Measurements from ENCODE around the gene SPATA9. TPM values are rescaled to one million over a fixed set of nuclear protein-coding genes. Genes with fewer than 3 reads are reported as not detected.

The SPATA9 gene
- total and polyA plus RNA-seq, 2 of the 13 experiments (the other 11 are each of a cell fraction or from before 2014, with no cell fraction given): not detected

- DNase-seq (ENCODE audit: low spot score) (no peak), ATAC-seq (no peak), FAIRE-seq (no peak)
- Histone ChIP-seq H3K36me3 (replicated peaks in 1 of 2; ENCODE audit: control insufficient read depth in 1 of 2, insufficient read depth in 2 of 2, low read length in 2 of 2) (no peaks in the 10 kb centered on the region), H3K9me3 (ENCODE audit: low read length) (no peaks in the 10 kb centered on the region), H3K79me2 (ENCODE audit: insufficient read depth, low read length) (no peaks in the 10 kb centered on the region), H3K27me3 (ENCODE audit: control insufficient read depth in 1 of 2, insufficient read depth in 2 of 2, low read length in 2 of 2) (peaks cover 0 to 5% of the 10 kb centered on the region in 2 experiments; a peak in 1 of 5 replicates), H3K4me1 (ENCODE audit: insufficient read depth, low read length) (peaks cover 8% of the 10 kb centered on the region; the same call in 1 of the 2 replicates), H3K4me3 (replicated peaks in 1 of 3; ENCODE audit: insufficient read depth in 1 of 3, low read depth in 2 of 3, low read length in 3 of 3) (no peak overlapping the region), H3K4me2 (ENCODE audit: low read depth, low read length) (no peak overlapping the region), H3K27ac (ENCODE audit: extremely low read length, insufficient read depth, low read length) (no peak overlapping the region), H2AFZ (ENCODE audit: low read length) (no peak overlapping the region), H3K9ac (ENCODE audit: insufficient read depth, low read depth, low read length) (no peak overlapping the region), H4K20me1 (ENCODE audit: insufficient read depth, low read length) (no peaks in the 10 kb centered on the region)
- intact Hi-C loops (cut with micrococcal nuclease; ENCODE audit: unreplicated experiment): no loop called here
- in situ Hi-C loops (cut with HindIII; ENCODE audit: extremely low pct_ligation_motif_present, low pct_unique_long_range_greater_than_20kb): no loop called here
- POLR2A ChIA-PET: no interaction called here
- TF ChIP-seq BATF2 (CRISPR knock-in tag; IDR thresholded peaks at IDR 0.05) (no peak), ZNF160 (CRISPR knock-in tag; IDR thresholded peaks at IDR 0.05) (no peak), ISX (CRISPR knock-in tag; conservative IDR thresholded peaks at IDR 0.05) (no peak), TFDP2 (CRISPR knock-in tag; IDR thresholded peaks at IDR 0.05) (no peak), TFE3 (CRISPR knock-in tag; IDR thresholded peaks at IDR 0.05) (no peak), THRA (CRISPR knock-in tag; IDR thresholded peaks at IDR 0.05; ENCODE audit: borderline replicate concordance) (no peak), PRDM10 (CRISPR knock-in tag; IDR thresholded peaks at IDR 0.05; ENCODE audit: low read depth) (no peak), PAWR (CRISPR knock-in tag; IDR thresholded peaks at IDR 0.05; ENCODE audit: borderline replicate concordance) (no peak)
- BruUV-seq (replicated peaks): no TSS peak
- CTCF ChIA-PET (ENCODE audit: low intra/inter-chr PET ratio, low total read pairs): no interaction called here
These were observed 18.3 kb upstream of the SPATA9 start for GRCh38 chr5:95701074-95701473.
